SK-N-SH treated with all-trans-retinoic acid at 6 μM for 48 hours (cell line): ENCODE results near the gene PODNL1.

Experiments
- PPARA ChIP-seq: fragments of 250-450 bp; sonication (Bioruptor Pico); IDR thresholded peaks from 2 replicates; pipeline ENCODE4 v1.5.0; 2020; ENCODE audit warnings: mild to moderate bottlenecking, borderline replicate concordance
- RARB ChIP-seq: fragments of 250-450 bp; sonication (Bioruptor Pico); IDR thresholded peaks from 2 replicates; pipeline ENCODE4 v1.8.0; 2021; ENCODE audit warnings: mild to moderate bottlenecking, moderate library complexity
- TF ChIP-seq, protein P1 (sequence below): fragments of 250-450 bp; sonication (Bioruptor Pico); IDR thresholded peaks from 2 replicates; pipeline ENCODE4 v1.8.0; 2020; ENCODE audit warnings: mild to moderate bottlenecking, moderate library complexity, borderline replicate concordance
- TF ChIP-seq, protein P2 (sequence below): fragments of 250-450 bp; sonication (Bioruptor Pico); IDR thresholded peaks from 2 replicates; pipeline ENCODE4 v1.5.1; 2020; ENCODE audit warnings: low read depth, mild to moderate bottlenecking, moderate library complexity

DNA sequence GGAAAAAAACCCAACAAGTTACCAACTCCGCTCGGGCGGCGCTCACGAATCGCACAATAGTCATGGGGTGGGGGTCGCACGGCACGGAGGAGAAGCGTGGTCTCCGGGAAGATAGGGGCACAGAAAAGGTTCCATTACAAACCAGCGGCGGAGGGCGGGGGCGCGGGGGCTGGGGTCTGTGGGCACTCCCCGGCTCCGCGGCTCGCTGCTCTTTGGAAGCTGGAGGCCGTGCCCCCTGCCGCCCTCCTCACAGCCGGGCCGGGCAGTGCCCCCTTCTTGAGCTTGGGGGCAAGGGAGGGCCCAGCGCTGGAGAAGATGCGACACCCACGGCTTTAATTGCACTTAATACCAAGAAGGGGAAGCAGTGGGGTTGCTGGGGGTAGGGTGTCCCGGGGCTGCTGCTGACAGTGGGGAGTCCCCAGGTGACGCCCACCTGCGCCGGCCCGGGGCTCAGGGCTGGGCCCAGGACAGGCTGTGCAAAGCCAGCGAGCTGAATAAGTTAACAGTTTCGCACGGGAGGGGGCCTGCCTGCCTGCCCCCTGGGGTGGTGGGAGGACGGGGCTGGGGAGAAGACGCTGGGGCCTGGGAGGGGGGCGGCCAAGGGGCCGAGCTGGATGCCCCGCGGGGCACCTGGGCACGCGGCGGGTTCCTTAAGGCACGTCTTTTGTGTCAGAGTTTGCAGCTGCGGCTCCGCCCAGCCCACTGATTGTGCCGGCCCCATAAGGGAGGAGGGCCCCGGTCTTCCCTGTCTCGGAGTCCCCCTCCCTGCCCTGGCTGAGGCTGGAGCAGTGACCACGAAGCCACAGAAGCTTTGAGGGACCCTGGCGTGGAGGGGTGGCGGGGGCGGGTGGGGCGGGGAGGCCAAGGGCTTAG is 23.8 kb upstream of the PODNL1 start:
- TF ChIP-seq, protein P1, sequence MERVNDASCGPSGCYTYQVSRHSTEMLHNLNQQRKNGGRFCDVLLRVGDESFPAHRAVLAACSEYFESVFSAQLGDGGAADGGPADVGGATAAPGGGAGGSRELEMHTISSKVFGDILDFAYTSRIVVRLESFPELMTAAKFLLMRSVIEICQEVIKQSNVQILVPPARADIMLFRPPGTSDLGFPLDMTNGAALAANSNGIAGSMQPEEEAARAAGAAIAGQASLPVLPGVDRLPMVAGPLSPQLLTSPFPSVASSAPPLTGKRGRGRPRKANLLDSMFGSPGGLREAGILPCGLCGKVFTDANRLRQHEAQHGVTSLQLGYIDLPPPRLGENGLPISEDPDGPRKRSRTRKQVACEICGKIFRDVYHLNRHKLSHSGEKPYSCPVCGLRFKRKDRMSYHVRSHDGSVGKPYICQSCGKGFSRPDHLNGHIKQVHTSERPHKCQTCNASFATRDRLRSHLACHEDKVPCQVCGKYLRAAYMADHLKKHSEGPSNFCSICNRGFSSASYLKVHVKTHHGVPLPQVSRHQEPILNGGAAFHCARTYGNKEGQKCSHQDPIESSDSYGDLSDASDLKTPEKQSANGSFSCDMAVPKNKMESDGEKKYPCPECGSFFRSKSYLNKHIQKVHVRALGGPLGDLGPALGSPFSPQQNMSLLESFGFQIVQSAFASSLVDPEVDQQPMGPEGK: no peak
- no peak for TF ChIP-seq RARB
- TF ChIP-seq, protein P2, sequence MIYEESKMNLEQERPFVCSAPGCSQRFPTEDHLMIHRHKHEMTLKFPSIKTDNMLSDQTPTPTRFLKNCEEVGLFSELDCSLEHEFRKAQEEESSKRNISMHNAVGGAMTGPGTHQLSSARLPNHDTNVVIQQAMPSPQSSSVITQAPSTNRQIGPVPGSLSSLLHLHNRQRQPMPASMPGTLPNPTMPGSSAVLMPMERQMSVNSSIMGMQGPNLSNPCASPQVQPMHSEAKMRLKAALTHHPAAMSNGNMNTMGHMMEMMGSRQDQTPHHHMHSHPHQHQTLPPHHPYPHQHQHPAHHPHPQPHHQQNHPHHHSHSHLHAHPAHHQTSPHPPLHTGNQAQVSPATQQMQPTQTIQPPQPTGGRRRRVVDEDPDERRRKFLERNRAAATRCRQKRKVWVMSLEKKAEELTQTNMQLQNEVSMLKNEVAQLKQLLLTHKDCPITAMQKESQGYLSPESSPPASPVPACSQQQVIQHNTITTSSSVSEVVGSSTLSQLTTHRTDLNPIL (CRISPR knock-in tag): no peak
- no peak for TF ChIP-seq PPARA (CRISPR knock-in tag)
